Vagina (tissue), 2 donors: ENCODE results near the gene AVPR1A.

Experiments
- POLR2A ChIP-seq, 2 donors: fragments of 450-650 bp; IDR thresholded peaks; one replicate each; pipeline ENCODE4 v1.6.1; 2017; ENCODE audit warnings: antibody characterized with exemption in 2 of 2, mild to moderate bottlenecking in 2 of 2, moderate library complexity in 2 of 2
- POLR2AphosphoS5 ChIP-seq, 2 donors: sonication (generic); formaldehyde crosslinking; IDR thresholded peaks; one replicate each; pipeline ENCODE4 v1.9.0; 2017; ENCODE audit warnings: antibody characterized with exemption in 2 of 2, mild to moderate bottlenecking in 2 of 2, low read depth in 1 of 2; ENCODE audit not compliant: insufficient read depth in 1 of 2
- TF ChIP-seq, protein P1 (sequence below), 3 experiments: fragments of 450-650 bp in 2 of 3; fragments of 200-600 bp in 1 of 3; sonication (generic) in 1 of 3; IDR thresholded peaks; one replicate each; pipeline ENCODE4 v1.5.1; 2017 to 2019; ENCODE audit warnings: antibody characterized with exemption in 3 of 3, mild to moderate bottlenecking in 2 of 3, moderate library complexity in 2 of 3

DNA sequence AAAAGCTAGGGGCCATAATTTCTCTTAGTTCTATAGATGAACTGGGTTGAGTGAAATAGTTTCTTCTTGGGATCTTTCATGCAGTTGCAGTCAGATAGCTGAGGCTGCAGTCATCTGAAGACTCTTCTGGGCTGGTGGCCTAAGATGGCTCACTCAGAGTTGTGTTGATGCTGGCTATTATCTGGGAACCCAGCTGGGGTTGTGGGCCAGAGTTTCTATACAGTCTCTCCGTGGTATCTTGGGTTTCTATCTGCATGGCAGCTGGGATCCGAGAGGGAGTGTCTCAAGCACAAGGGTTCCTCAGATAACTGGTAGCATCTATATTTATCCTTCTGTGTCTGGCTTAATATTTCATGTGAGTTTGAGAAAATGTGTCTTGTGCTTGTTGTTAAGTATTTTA is 21.1 kb downstream of the AVPR1A start:
- no peak for TF ChIP-seq POLR2A (IDR thresholded peaks at IDR 0.05)
- TF ChIP-seq, protein P1, sequence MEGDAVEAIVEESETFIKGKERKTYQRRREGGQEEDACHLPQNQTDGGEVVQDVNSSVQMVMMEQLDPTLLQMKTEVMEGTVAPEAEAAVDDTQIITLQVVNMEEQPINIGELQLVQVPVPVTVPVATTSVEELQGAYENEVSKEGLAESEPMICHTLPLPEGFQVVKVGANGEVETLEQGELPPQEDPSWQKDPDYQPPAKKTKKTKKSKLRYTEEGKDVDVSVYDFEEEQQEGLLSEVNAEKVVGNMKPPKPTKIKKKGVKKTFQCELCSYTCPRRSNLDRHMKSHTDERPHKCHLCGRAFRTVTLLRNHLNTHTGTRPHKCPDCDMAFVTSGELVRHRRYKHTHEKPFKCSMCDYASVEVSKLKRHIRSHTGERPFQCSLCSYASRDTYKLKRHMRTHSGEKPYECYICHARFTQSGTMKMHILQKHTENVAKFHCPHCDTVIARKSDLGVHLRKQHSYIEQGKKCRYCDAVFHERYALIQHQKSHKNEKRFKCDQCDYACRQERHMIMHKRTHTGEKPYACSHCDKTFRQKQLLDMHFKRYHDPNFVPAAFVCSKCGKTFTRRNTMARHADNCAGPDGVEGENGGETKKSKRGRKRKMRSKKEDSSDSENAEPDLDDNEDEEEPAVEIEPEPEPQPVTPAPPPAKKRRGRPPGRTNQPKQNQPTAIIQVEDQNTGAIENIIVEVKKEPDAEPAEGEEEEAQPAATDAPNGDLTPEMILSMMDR (IDR thresholded peaks at IDR 0.05) = no peak
- no peak for TF ChIP-seq POLR2AphosphoS5 (IDR thresholded peaks at IDR 0.05; ENCODE audit: insufficient read depth in 1 of 2, low read depth in 1 of 2)
